Measurements from ENCODE around the gene PDE4D.

PDE4D gene

GRCh38 chr5:58944221-58944620 is 949.3 kb downstream of the PDE4D start:
- Histone ChIP-seq H3K9me3 (ENCODE audit: control insufficient read depth in 1 of 2, low read length in 2 of 2) (no peaks in the 10 kb centered on the region), H3K27ac (ENCODE audit: low read length) (no peak overlapping the region), H3K27me3 (ENCODE audit: low read depth, low read length) (no peaks in the 10 kb centered on the region), H3K36me3 (ENCODE audit: control insufficient read depth in 1 of 2, insufficient read depth in 2 of 2, low read length in 2 of 2) (no peaks in the 10 kb centered on the region), H3K4me3 (ENCODE audit: low read depth in 1 of 2, low read length in 2 of 2) (no peak overlapping the region), H3K4me1 (ENCODE audit: control insufficient read depth in 1 of 2, insufficient read depth in 2 of 2, low read length in 2 of 2) (no peaks in the 10 kb centered on the region)

- H3K36me3 ChIP-seq (ENCODE audit: control insufficient read depth in 1 of 2, insufficient read depth in 2 of 2, low read length in 2 of 2) = no peaks in the 10 kb centered on the region
- H3K27me3 ChIP-seq (ENCODE audit: low read depth, low read length) = no peaks in the 10 kb centered on the region
- H3K27ac ChIP-seq (ENCODE audit: low read length) = no peak overlapping the region
- H3K4me1 ChIP-seq (ENCODE audit: control insufficient read depth in 1 of 2, insufficient read depth in 2 of 2, low read length in 2 of 2) = no peaks in the 10 kb centered on the region
- no peak overlapping the region for H3K4me3 ChIP-seq (ENCODE audit: low read depth in 1 of 2, low read length in 2 of 2)
- no peaks in the 10 kb centered on the region for H3K9me3 ChIP-seq (ENCODE audit: control insufficient read depth in 1 of 2, low read length in 2 of 2)
Measured at GRCh38 chr5:58940446-58940845, 953.1 kb downstream of the PDE4D start.

GRCh38 chr5:58939664-58940063 is 953.9 kb downstream of the PDE4D start:
- no peaks in the 10 kb centered on the region for H3K36me3 ChIP-seq (ENCODE audit: control insufficient read depth in 1 of 2, insufficient read depth in 2 of 2, low read length in 2 of 2)
- H3K27ac ChIP-seq (ENCODE audit: low read length) = no peak overlapping the region
- H3K4me3 ChIP-seq (ENCODE audit: low read depth in 1 of 2, low read length in 2 of 2) = no peak overlapping the region
- no peaks in the 10 kb centered on the region for H3K27me3 ChIP-seq (ENCODE audit: low read depth, low read length)
- no peaks in the 10 kb centered on the region for H3K9me3 ChIP-seq (ENCODE audit: control insufficient read depth in 1 of 2, low read length in 2 of 2)
- H3K4me1 ChIP-seq (ENCODE audit: control insufficient read depth in 1 of 2, insufficient read depth in 2 of 2, low read length in 2 of 2) = no peaks in the 10 kb centered on the region

- Histone ChIP-seq H3K4me3 (ENCODE audit: low read depth in 1 of 2, low read length in 2 of 2) (no peak overlapping the region), H3K27me3 (ENCODE audit: low read depth, low read length) (no peaks in the 10 kb centered on the region), H3K27ac (ENCODE audit: low read length) (no peak overlapping the region), H3K4me1 (ENCODE audit: control insufficient read depth in 1 of 2, insufficient read depth in 2 of 2, low read length in 2 of 2) (no peaks in the 10 kb centered on the region), H3K36me3 (ENCODE audit: control insufficient read depth in 1 of 2, insufficient read depth in 2 of 2, low read length in 2 of 2) (no peaks in the 10 kb centered on the region), H3K9me3 (ENCODE audit: control insufficient read depth in 1 of 2, low read length in 2 of 2) (no peaks in the 10 kb centered on the region)
Measured at GRCh38 chr5:58938563-58939424, 954.7 kb downstream of the PDE4D start.

GRCh38 chr5:58937031-58937681 is 956.4 kb downstream of the PDE4D start:
- no peaks in the 10 kb centered on the region for H3K9me3 ChIP-seq (ENCODE audit: control insufficient read depth in 1 of 2, low read length in 2 of 2)
- no peak overlapping the region for H3K27ac ChIP-seq (ENCODE audit: low read length)
- H3K4me1 ChIP-seq (ENCODE audit: control insufficient read depth in 1 of 2, insufficient read depth in 2 of 2, low read length in 2 of 2) = no peaks in the 10 kb centered on the region
- no peaks in the 10 kb centered on the region for H3K36me3 ChIP-seq (ENCODE audit: control insufficient read depth in 1 of 2, insufficient read depth in 2 of 2, low read length in 2 of 2)
- no peaks in the 10 kb centered on the region for H3K27me3 ChIP-seq (ENCODE audit: low read depth, low read length)
- no peak overlapping the region for H3K4me3 ChIP-seq (ENCODE audit: low read depth in 1 of 2, low read length in 2 of 2)

GRCh38 chr5:58934629-58935097 is 958.9 kb downstream of the PDE4D start:
- no peak overlapping the region for H3K27ac ChIP-seq (ENCODE audit: low read length)
- no peak overlapping the region for H3K4me3 ChIP-seq (ENCODE audit: low read depth in 1 of 2, low read length in 2 of 2)
- no peaks in the 10 kb centered on the region for H3K27me3 ChIP-seq (ENCODE audit: low read depth, low read length)
- H3K9me3 ChIP-seq (ENCODE audit: control insufficient read depth in 1 of 2, low read length in 2 of 2) = no peaks in the 10 kb centered on the region
- H3K4me1 ChIP-seq (ENCODE audit: control insufficient read depth in 1 of 2, insufficient read depth in 2 of 2, low read length in 2 of 2) = no peaks in the 10 kb centered on the region
- no peaks in the 10 kb centered on the region for H3K36me3 ChIP-seq (ENCODE audit: control insufficient read depth in 1 of 2, insufficient read depth in 2 of 2, low read length in 2 of 2)

- H3K9me3 ChIP-seq (ENCODE audit: control insufficient read depth in 1 of 2, low read length in 2 of 2) = no peaks in the 10 kb centered on the region
- H3K4me3 ChIP-seq (ENCODE audit: low read depth in 1 of 2, low read length in 2 of 2) = no peak overlapping the region
- no peaks in the 10 kb centered on the region for H3K27me3 ChIP-seq (ENCODE audit: low read depth, low read length)
- no peaks in the 10 kb centered on the region for H3K36me3 ChIP-seq (ENCODE audit: control insufficient read depth in 1 of 2, insufficient read depth in 2 of 2, low read length in 2 of 2)
- no peaks in the 10 kb centered on the region for H3K4me1 ChIP-seq (ENCODE audit: control insufficient read depth in 1 of 2, insufficient read depth in 2 of 2, low read length in 2 of 2)
- H3K27ac ChIP-seq (ENCODE audit: low read length) = no peak overlapping the region
Measured at GRCh38 chr5:58933891-58934628, 959.5 kb downstream of the PDE4D start.

GRCh38 chr5:58932057-58932612 is 961.4 kb downstream of the PDE4D start:
- H3K27ac ChIP-seq (ENCODE audit: low read length) = no peak overlapping the region
- no peaks in the 10 kb centered on the region for H3K4me1 ChIP-seq (ENCODE audit: control insufficient read depth in 1 of 2, insufficient read depth in 2 of 2, low read length in 2 of 2)
- H3K27me3 ChIP-seq (ENCODE audit: low read depth, low read length) = no peaks in the 10 kb centered on the region
- H3K9me3 ChIP-seq (ENCODE audit: control insufficient read depth in 1 of 2, low read length in 2 of 2) = no peaks in the 10 kb centered on the region
- no peak overlapping the region for H3K4me3 ChIP-seq (ENCODE audit: low read depth in 1 of 2, low read length in 2 of 2)
- H3K36me3 ChIP-seq (ENCODE audit: control insufficient read depth in 1 of 2, insufficient read depth in 2 of 2, low read length in 2 of 2) = no peaks in the 10 kb centered on the region

GRCh38 chr5:58930520-58930919 is 963.0 kb downstream of the PDE4D start:
- H3K36me3 ChIP-seq (ENCODE audit: control insufficient read depth in 1 of 2, insufficient read depth in 2 of 2, low read length in 2 of 2) = no peaks in the 10 kb centered on the region

GRCh38 chr5:58929726-58930125 is 963.8 kb downstream of the PDE4D start:
- Histone ChIP-seq H3K27me3 (ENCODE audit: low read depth, low read length) (no peaks in the 10 kb centered on the region), H3K36me3 (ENCODE audit: control insufficient read depth in 1 of 2, insufficient read depth in 2 of 2, low read length in 2 of 2) (no peaks in the 10 kb centered on the region), H3K4me1 (ENCODE audit: control insufficient read depth in 1 of 2, insufficient read depth in 2 of 2, low read length in 2 of 2) (no peaks in the 10 kb centered on the region), H3K27ac (ENCODE audit: low read length) (no peak overlapping the region), H3K4me3 (ENCODE audit: low read depth in 1 of 2, low read length in 2 of 2) (no peak overlapping the region), H3K9me3 (ENCODE audit: control insufficient read depth in 1 of 2, low read length in 2 of 2) (no peaks in the 10 kb centered on the region)

More at GRCh38 chr5:58930520-58930919, 963.0 kb downstream of the PDE4D start:
- Histone ChIP-seq H3K27me3 (ENCODE audit: low read depth, low read length) (no peaks in the 10 kb centered on the region), H3K27ac (ENCODE audit: low read length) (no peak overlapping the region), H3K4me1 (ENCODE audit: control insufficient read depth in 1 of 2, insufficient read depth in 2 of 2, low read length in 2 of 2) (no peaks in the 10 kb centered on the region), H3K9me3 (ENCODE audit: control insufficient read depth in 1 of 2, low read length in 2 of 2) (no peaks in the 10 kb centered on the region), H3K4me3 (ENCODE audit: low read depth in 1 of 2, low read length in 2 of 2) (no peak overlapping the region)

- Histone ChIP-seq H3K27me3 (ENCODE audit: low read depth, low read length) (no peaks in the 10 kb centered on the region), H3K4me1 (ENCODE audit: control insufficient read depth in 1 of 2, insufficient read depth in 2 of 2, low read length in 2 of 2) (no peaks in the 10 kb centered on the region), H3K27ac (ENCODE audit: low read length) (no peak overlapping the region), H3K9me3 (ENCODE audit: control insufficient read depth in 1 of 2, low read length in 2 of 2) (no peaks in the 10 kb centered on the region), H3K36me3 (ENCODE audit: control insufficient read depth in 1 of 2, insufficient read depth in 2 of 2, low read length in 2 of 2) (no peaks in the 10 kb centered on the region), H3K4me3 (ENCODE audit: low read depth in 1 of 2, low read length in 2 of 2) (no peak overlapping the region)
Measured at GRCh38 chr5:58927938-58928337, 965.6 kb downstream of the PDE4D start.
